HG03280 (cell line): Measurements from ENCODE around the gene DPT.
"Not testable (repeated sequence)": the region's sequence is repeated elsewhere in the genome, so short reads cannot be mapped to it uniquely, and the experiment has no call there.

ENCODE experiments used
- ATAC-seq: cut with Tn5 transposase; IDR thresholded peaks from one replicate; pipeline ENCODE4 v1.9.1; 2021; ENCODE audit warnings: mild to moderate bottlenecking, moderate library complexity; ENCODE audit not compliant: unreplicated experiment

Gene DPT

DNA sequence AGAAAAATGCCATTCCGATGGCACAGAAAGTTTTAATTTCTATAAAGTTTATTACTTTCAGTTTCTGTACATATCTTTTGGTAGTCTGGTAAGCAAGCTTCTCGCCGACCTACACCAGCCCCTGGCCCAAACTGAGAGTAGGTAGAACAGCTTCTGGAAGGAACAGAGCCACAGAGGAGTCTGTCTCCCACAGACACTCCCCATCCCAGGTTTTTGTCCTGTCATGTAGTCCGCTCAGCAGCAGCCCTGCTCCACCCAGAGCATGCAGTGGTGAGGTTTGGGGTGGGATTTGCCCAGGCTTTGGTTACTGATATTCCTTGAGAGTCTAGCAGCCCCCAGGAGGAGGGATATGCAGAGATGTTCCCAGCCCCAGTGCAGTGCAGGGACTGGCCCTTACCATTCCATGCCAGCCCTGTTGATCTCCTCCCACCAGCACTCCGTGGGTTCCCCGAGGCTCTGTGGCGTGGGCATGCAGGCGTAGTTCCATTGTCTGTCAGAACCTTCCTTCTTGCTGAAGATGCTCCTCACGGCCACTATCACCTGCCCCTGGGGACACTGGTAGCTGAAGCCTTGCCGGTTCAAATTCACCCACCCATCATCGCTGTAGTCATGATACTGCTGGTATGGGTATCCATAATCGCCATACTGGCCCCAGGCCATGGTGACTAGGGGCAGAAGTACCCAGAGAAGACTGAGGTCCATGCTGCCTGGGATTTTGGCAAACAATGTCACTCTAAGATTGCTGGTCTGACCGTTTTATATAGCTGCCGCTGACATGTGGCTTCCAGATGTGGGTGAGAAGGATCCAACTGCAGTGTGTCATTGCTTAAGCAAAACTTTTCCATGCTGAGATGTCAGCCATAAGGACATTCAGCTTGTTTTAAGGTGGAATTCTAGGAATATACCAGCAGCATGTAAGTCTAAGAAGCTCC lies at the start of gene DPT:
Gene DPT, minus strand, starts transcription at position 734 of the 932 bp plus-strand sequence. Its CDS starts 32 bp downstream, at position 702.
- no peak for ATAC-seq

DNA sequence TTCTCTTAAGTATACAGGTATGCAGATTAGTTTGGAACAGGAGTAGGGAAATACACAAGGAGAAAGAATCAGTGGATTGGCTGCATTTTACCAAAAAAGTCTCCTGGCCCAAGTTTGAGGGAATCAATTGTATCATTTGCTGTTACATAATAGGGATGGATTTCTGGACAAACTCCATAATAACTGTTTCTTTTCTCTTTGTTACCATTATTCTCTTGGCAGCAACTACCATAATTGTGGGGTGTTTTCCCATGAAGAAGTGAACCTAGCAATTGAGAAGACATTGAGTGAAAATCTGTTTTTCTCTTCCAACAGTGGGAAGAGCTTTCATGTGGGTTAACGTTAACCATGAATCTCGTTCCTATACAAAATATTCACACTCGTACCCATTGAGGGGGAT lies 46.4 kb upstream of the DPT start:
- no peak for ATAC-seq

DNA sequence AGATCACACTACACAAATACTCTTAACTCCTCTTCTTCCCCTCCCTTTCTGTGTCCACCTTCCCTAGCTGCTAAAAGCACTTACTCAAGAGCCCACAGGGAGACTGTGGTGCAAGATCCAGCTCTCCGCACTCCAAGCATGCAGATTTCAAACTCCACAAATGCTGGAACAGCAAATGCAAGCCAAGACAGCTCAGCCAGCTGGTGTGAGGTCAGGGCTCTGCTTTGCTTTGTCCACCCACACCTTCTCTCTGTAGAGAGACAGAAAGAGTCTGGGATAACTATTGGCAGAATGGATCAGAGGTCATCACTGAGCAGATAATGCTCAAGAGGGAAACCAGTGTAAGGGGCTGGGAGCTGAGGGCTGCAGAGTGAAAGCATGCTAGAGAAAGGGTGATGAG lies 45.2 kb upstream of the DPT start:
- no peak for ATAC-seq

DNA sequence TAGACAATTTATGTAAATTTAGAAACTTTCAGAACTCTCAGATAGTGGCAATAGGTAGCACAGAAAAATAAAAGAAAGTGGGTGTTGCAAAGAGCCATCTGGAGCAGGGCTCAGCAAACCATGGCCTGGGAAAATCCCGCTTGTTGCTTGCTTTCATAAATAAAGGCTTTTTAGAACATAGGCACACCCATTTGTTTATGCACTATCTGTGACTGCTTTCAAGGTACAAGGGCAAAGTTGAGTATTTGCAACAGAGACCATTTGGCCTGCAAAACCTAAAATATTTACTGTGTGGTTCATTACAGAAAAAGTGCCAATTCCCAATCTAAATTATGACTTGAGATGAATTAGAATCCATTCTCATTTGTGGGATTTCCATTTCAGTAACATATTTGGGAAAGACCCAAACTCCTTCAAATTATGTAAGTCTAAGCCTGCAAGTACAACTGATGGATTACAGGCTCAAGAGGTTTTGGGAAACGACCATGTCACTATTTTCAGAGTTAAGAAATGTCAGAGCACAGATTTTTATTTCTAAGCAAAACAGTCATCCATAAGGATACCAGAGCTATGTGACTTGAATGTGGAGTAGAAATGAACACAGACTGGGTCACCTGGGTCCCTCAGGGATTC lies 43.5 kb upstream of the DPT start:
- no peak for ATAC-seq

DNA sequence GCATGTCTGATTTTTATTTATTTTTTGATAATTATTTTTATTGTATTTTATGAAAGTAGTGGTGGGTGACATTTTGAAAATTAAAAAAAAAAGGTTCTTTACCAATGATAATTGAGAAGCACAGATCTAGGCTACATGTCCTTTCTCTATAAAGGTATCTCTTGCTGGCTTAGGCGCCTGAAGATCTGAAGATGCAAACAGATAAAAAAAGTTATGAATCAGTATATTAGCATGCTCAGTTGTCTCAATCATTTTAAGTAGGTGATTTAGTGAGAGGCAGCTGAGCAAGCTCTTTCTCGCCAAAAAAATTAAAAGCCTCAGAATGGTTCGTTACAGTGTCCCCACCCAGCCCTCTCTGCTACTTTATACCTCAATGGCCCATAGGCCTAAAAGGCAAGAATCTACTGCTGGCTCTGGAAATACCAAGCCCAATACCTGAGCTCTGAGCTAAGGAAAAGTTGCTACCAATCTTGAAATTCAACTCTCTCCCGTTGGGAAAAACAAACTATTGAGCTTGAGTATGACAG lies 42.2 kb upstream of the DPT start:
- no peak for ATAC-seq

DNA sequence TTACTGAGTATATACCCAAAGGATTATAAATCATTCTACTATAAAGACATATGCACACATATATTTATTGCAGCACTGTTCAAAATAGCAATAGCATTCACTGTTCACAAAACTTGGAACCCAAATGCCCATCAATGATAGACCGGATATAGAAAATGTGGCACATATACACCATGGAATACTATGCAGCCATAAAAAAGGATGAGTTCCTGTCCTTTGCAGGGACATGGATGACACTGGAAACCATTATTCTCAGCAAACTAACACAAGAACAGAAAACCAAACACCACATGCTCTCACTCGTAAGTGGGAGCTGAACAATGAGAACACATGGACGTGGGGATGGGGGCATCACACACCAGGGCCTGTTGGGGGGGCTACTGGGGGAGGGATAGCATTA lies 40.9 kb upstream of the DPT start:
- ATAC-seq = not testable (repeated sequence)

DNA sequence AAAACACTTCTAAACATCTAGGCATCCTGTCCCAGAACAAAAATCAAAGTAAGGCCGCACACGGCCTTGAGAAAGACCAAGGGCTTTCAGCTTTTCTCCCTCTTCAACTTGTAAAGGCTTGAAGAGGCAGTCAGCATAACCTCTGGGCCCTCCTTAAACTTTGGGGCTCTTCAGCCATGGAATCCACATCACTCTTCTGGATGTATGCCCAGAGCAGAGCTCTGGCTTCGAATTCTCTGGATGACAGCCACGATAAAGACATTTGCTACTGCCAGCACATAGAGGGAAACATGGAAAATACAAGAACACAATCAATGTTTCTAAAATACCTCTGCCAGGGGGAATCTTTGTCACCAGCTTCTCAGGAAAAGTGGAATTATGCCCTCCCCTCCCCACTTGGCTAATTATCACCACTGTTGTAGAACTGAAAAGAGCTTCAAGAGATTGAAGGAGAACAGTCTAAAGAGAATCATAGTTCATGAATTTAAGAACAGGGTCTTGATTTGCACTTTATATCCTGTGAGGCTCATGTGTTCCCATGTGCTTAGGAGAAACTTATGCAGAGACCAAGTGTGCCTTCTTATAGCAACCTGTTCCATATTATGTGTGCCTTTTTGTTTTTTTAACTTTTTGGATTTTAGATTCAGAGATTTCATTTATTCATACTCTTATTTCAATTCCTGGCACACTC lies 39.0 kb upstream of the DPT start:
- ATAC-seq = no peak

DNA sequence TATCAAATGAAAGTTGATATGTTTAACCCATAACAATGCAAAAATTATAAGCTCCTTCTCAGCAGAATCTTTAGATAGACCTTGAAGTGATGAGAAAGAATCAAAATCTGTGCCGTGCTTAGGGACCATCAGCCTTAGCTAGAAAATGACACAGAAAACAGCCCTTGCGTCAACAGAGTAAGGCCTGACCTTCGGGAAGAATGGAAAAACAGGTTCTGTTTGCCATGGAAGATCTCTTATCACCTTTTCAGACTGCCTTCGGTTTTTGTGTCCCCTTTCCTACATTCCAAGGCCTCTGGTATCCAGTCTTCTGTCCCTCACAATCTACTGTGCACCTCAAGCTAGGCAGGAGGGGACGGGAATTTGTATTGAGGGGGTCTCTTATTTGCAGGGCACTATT lies 37.6 kb upstream of the DPT start:
- no peak for ATAC-seq

DNA sequence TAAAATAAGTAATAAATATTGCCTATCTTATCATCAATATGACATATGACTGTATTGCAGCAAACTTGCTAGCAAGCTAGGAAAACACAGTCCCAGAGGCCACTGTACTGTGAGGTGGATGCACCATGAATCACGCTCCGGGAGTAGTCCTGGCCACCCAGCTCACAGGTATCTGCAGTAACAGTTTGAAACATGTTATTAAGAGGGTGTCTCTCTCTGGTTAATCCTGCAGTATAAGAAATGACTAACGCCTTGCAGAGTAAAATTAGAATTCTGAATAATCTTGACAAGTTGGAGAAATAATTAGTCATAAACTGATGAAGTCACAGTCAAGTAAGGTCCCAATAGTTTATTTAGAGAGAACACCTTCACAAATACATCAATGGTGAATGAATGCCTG lies 34.0 kb upstream of the DPT start:
- ATAC-seq = no peak

DNA sequence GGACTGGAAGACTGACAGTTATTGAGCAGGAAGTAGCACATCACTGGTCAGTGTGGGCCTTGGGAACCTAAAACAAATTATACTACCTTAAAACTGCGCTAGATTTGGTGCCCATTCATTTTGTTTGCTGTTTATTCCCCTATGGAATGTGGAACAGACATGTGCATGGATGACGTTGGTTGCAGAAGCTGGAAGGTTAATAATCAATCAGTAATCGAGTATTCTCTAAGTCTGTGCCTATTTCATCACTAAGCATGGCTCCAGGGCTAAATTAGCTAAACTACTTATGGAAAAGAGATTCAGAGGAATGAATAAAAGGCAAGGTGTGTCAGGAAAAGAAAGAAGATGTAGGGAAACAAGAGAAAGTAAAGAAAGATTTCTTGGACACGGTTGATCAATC lies 33.5 kb upstream of the DPT start:
- no peak for ATAC-seq

DNA sequence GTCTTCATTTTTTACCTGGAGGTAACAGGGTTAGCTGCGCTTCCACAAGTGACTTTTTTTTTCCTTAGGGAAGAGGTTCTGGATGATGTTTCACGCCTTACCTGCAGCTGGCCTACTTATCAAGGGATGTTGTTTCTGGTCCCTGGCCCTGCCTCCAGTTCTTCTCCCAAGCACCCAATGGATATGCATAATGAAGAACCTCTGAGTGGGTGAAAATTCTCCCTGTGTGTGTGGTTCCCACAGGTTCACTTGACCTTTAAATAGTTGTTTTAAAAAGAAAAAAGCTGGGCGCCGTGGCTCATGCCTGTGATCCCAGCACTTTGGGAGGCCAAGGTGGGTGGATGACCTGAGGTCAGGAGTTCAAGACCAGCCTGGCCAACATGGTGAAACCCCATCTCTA lies 31.8 kb upstream of the DPT start:
- no peak for ATAC-seq

DNA sequence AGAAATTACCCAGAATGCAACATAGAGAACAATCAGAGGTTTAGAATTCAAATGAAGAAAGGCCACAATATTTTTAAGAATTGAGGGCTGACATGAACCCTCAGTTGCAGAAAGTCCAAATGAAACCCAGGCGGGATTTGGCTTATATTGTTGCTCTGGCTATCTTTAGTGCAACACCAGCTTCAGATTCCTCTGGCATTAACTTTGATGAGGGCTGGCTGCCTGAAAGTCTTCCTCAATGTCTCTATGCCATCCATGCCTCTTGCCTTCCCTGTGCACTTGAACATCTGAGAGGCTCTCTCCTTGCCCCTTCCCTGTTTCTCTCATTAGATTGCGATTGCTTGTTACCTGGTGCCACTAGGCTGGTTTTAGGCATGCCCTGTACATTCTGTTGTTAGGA lies 31.2 kb upstream of the DPT start:
- ATAC-seq = no peak

DNA sequence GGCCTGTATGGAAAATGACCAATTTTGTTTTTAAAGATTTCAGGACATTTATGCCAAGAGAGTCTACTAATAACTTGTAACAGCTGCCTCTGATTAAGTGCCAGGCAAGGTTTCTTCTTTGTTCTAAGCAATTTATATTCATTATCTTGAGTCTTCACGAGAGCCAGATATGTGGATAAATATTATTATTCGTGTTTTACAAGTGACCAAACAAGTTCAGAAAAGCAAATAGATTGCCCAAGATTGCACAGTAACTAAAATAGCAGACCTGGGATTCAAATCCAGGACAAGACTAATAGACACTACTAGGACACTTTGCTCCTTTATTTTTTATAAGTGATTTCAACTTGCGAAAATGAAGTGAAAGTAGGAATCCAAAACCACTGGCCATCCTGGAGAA lies 30.1 kb upstream of the DPT start:
- ATAC-seq = no peak

DNA sequence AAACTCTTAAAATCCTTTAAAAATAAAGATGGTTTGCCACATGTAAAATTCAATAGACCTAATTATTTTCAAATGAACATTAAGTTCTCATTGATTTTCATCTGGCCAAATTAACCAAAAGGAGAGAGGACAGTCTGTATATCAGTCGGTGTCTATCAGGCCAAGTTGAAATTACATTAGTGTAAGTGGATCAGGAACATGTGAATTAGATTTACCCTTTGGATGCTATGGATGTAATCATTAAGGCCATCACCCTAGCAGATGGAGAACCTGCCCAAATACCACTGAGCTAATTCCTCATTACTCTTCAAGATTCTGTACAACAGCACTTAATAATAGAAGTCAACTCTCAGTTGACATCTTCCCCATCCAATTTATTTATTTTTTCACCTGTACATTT lies 29.5 kb upstream of the DPT start:
- ATAC-seq = no peak

DNA sequence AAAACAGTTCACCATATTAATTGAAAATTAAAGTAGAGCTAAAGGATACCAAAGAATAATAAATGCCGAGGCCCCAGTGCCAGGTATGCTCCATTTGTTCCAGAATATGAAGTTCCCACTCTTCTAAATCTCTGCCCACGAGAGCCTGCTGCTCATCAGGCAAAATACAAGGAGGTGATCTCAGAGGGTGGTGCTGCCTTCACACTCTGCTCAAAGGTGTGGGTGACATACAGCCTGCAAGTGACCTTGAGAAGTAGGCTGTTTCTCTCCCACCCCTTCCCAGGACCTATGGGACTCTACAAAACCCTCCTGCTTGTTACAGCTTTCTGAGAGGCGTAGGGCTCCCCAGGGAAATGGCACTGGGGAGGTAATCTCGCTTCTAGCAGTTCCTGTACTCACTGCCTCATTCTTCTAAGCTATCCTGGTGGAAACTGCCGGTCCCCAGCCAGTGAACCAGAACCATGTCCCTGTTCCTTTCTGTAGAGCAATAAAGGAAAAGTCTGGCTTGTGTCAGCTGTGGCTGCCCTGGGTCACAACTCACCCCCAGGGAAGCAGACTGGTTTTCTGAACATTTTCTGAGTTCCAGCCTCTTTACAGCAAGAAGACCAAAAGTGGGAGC lies 26.9 kb upstream of the DPT start:
- ATAC-seq = no peak

DNA sequence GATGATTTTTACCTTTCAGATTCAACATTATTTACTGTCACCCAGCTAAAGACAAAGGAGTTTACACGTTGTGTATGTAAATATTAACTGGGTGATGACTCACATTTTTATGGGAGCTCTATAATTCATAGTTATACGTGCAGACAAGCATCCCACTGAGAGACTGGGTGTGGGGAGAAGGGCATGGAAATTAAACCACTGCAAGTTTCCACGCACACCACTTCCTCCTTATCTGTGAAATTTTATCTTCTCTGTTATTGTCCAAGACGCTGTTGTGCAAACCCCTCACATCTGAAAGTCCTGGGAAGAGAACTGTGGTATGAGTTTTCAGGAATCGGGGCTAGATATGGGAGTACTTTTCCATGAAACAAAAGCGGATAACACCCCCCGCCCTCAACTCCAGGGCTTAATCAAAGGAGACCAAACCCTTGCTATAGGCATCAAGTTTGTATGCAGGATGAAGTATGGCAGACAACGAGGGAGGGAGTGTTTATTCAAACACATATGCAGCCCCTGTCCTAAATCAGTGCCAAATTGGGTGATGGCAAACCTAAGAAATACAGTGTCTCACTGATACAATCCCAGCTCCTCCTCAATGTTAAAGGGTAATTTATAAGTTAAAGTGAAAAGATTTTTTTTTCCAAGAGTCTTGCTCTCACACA lies 23.3 kb upstream of the DPT start:
- ATAC-seq = no peak

DNA sequence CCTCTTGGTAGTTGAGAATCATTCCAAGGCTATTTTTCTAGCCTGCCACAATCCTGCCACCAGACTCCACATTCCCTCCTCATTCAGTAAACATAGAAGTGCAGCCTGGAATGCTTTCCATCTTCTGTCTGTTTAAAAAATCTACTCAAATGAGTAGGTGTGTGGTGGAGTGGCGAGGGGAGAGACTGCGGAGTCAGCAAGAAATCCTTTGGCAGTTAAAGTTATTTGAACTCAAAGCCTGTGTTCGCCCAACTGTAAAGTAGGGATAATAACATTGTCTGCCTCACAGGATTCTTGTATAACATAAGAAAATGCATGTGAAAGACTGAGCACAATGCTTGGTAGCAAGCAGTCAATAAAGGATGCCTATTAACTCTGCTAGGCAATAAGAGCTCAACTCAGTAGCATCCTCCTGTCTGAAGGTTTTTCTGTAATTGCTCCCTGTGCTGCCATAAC lies 22.2 kb upstream of the DPT start:
- ATAC-seq = no peak

DNA sequence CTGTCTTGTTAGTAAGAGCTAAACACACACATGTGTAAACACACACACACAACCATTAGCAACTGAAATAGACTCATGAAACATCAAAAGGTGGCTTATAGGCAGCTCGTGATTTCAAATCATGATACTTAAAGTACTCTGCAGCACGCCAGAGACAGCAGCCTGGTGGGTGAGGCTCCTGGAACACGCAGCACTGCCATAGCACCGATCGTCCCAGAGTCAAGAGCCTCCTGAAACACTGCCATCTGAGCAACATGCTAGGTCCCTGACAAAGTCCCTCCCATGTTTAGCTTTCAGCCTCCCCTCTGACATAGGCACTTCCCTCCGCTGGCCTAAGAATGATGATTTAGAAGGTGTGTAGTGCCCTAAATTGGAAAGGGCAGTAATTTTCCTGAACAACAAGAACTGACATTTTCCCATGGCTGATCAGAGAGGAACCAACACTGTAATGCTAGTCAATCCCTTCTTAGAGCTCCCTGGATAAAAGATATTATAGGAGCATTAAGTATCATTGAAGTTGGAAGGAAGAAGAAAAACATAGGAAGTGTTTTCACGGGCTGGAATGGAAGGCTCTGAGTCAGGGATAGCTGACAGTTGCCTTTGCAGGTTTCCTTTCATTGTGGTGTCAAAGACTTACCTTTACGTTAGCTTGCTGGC lies 14.1 kb upstream of the DPT start:
- no peak for ATAC-seq

DNA sequence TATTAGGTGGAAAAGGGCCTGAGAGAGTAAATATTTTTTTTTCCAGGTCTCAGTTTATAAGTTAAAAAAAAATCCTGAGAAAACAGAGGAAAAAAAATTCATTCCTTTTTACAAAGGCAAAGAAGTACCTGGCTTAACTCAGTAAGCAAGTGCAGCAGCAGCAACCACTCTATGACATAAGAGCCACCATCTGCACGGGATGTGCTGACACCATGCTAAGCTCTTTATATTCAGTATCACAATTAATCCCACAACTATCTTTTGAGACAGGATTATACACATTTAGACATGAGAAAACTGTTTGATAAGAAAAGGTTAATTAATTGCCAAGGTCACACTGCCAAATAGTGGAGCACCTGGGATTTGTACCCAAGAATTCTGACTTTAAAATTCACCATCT lies 13.4 kb upstream of the DPT start:
- ATAC-seq = no peak

DNA sequence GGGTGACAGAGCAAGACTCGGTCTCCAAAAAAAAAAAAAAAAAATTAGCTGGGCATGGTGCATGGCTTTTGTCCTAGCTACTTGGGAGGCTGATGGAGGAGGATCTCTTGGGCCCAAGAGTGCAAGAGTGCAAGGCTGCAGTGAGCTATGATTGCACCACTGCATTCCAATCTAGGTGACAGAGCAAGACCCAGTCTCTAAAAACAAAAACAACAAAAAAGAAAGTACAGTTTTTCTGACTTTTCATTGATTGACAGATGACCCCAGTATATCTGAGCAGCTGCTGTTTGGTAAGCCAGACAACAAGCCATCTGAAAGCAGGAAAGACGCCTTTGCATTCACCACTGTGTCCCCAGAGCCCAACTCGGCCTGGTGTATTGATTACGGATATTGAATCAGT lies 10.9 kb upstream of the DPT start:
- no peak for ATAC-seq
